NCI-H146 (cell line): ENCODE data around the gene IWS1.
"Not testable (repeated sequence)": the region's sequence is repeated elsewhere in the genome, so short reads cannot be mapped to it uniquely, and the experiment has no call there.

Experiments used
- DNase-seq: peaks from one replicate; lab custom pipeline; 2025; lab: John Stamatoyannopoulos, UW

Gene IWS1

DNA sequence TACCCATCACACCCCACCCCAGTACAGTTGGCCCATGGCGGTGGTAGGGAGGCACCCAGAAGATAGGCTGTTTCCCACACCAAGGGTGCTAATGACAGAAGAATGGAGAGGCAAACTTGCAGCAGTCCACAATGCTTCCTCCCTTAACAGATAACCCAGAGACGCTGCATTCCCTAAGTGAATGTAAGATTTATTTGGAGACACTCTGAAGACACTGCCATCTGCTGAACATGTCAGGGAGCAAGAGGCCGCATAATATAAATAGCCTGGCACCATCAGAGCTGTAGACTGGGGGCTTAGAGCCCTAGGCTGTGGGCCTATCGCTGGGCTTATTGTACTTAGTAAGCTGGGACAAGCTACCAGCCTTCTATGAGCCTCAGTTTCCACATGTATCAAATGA, 2.2 kb upstream of the IWS1 start:
- no peak for DNase-seq

DNA sequence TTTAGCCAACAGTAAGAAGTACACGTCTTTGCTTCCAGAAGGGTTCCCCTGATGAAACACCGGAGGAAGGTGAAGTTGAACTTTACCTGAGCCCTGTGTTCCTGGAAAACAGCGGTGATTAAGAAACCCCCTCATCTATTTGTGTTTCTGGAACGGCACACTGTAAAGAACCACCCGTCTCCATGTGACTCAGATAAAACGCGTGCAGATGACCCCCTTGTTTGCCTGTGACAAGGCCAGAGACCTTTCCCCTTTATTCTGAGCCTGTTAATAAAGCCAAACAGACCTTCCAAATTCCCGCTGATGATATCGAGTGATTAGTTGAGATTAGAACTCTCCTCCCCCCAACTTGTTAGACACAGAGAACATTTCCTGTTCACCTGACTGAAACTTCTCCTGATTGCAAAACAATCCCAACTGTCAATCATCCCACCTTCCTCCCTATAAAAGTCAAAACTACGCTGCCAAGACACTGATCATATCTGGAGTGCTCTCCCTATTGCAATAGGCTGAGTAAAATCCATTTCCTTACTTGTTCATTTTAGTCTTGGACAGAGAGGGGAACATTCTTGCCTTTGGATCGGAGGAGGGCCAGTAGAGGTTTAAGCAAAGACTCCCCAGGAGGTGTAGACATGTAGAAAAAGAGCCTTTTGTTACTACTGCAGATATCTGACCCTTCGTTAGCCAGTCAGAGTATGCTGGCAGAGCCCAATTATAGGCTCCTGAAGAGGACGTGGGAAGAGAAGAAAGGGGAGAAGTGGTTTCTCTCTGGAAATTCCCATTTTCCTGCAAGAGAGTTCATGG, 914 bp upstream of the IWS1 start:
- peak; percentile 71 for DNase-seq

- DNase-seq = peak; percentile 56
Observed at GRCh38 chr2:127525691-127526131, 578 bp downstream of the IWS1 start.

DNA sequence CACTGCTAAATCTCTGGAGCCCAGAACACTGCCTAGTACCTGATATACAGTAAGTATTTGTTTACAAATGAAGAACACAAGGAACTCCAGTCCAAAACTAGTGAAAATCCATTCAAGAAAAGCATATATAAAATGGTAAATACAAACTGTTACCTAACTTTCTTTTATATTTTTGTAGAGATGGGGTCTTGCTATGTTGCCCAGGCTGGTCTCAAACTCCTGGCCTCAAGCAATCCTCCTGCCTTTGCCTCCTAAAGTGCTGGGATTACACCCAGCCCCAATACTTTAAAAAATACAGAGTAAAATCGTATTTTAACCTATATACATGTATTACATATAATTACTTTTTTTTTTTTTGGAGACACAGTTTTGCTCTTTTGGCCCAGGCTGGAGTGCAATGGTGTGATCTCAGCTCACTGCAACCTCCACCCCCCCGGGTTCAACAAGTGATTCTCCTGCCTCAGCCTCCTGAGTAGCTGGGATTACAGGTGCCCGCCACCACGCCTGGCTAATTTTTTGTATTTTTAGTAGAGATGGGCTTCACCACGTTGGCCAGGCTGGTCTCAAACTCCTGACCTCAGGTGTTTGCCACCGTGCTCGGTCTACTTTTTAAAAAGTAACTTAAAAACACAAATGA, 2.0 kb downstream of the IWS1 start:
- not testable (repeated sequence) for DNase-seq

DNA sequence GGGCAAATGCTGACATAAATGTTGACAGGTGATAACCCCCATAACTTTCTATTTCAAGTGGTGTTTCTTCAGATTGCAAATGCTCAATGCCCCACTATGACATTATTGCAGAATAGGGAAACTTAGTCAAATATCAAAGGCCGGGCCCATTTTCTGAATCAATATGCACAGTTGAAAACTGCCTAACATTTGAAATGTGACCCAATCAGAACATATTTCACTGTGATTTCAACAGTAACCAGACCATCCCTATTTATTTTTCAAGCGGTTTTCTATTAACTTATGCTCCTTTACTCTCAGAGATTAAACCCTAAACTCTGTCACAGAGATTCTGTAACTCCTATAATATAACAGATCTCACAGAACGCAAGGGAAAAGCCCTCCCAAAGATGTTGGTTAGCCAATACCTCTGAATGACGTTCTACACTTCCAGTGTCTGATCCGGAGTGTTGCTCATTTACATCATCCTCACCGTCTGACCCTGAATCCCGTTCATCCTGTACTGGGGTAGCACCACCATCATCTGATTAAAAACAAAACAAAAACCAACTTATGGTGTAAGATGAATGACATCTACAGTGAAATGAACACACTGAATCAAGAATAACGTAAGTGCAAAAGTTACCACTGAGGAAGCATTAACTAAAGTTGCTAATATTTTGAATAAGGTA, 2.9 kb downstream of the IWS1 start:
- DNase-seq = no peak

- no peak for DNase-seq
Observed at GRCh38 chr2:127520424-127520823, 5.9 kb downstream of the IWS1 start.

DNA sequence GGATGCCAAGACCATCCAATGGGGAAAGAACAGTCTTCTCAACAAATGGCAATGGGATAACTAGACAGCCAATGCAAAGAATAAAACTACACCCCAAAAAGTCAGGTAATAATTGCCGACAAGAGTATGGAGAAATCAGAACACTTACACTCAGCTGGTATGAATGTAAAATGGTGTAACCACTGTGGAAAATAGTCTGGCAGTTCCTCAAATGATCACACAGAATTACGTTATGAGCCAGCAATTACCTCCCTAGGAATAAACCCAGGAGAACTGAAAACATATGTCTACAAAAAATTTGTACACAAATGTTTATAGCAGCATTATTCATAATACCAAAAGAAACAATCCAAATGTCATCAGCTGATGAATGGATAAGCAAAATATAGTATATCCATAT, 8.8 kb downstream of the IWS1 start:
- no peak for DNase-seq

- no peak for DNase-seq
Observed at GRCh38 chr2:127516041-127516762, 10.1 kb downstream of the IWS1 start.

DNA sequence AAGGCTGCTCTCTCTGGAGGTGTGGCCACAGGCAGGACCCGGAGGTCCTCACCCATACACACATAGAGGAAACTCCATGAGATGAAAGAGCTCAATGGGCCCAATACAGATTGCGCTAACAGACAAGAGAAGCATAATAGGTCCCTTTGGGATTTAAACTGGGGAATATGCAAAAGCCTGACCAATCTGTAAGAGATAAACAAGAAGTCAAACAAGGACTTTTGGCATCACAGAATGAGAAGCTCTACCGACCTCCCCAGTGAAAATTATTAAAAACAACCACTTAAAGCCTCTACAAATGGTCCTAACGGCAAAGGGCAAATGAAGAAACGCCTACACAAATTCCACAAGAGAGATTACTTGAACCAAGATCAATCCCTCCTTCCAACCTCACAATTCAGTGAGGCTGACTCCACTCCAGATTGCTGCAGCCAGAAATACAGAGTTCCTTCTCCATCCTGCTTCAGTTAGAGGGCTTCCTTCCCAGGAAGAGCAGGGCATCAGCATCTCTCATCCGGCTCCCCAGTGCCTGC, 10.8 kb downstream of the IWS1 start:
- DNase-seq = no peak

DNA sequence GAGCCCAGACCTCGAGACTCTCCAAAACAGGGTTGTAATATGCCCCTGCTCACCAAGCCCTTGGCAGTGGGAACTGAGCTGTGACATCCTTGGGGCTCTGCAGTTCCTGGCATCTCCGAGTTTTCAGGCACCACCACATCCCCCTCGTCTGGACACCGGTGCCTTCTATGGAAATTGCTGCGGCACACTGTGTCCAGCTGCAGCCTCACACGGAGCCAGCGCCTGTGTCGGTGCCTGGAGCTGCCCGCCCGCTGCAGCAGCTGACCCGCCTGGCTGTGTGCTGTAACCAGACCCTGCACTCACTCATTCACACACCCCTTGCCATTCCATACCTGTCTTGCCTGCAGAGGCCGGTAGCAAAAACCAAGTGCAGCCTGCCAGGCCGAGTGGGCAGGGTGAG, 11.8 kb downstream of the IWS1 start:
- DNase-seq = no peak

DNA sequence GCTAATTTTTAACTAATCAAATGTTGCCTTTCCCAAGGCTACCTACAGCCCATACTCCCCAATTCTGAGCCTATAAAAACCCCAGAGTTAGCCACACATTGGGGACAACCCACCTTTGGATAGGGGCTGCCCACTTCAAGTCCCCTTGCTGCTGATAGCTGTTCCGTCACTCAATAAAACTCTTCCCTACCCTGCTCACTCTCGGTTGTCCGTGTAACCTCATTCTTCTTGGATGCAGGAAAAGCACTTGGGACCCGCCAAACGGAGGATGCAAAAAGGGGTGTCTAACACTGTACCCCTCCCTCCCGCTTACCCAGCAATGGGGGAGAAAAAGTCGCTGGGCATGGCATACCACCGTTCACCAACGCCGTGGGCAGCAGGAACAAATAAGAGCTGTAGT, 12.2 kb downstream of the IWS1 start:
- DNase-seq = no peak

DNA sequence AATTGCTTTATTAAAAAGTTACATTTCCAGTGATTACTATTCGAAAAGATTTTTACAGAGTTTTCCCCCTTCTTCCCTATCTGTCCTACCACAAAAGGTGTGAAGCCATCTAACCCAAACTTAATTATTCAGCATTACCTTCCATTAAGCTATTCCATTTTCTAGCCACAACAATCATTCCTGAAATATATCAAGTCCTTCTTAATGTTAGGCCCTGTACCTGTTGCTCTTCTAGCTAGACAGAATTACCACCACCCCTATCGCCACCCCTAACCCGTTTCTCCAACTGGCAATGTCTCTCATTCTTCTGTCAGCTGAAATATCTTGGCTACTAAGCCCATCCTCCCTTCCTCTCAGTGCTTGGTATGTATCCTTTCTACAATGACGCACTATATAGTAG, 13.9 kb downstream of the IWS1 start:
- no peak for DNase-seq

GRCh38 chr2:127511917-127512316, 14.4 kb downstream of the IWS1 start:
- no peak for DNase-seq

- DNase-seq = no peak
Observed at GRCh38 chr2:127511090-127511695, 15.1 kb downstream of the IWS1 start.

GRCh38 chr2:127510073-127510472, 16.2 kb downstream of the IWS1 start:
- DNase-seq = no peak

- DNase-seq = no peak
Observed at GRCh38 chr2:127508631-127509034, 17.7 kb downstream of the IWS1 start.

DNA sequence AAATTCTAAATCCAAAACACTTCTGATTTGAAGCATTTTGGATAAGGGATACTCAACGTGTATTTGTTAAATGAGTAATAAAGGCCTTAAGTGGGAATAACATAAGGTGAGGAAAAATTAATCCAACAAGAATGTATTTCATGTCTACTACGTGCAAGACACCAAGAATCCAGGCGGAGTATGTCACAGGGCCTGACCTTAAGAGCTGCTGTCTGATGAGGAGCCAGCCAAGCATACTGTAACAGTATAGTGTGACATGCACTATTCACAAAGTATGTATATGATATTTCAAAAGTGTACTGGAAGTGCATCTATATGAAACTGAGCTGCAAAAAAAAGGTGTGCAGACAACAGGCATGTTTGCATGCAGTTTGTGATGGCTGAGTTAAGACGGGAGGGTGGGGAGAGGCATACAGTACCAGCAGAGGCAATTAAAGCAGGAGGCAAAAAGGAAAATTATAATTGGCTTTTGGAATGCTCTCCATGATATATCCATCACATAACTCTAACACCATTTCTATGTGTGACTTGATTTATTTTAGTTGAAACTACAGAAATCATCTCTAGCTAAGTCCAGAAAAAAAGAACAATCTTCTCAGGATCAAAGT, 18.2 kb downstream of the IWS1 start:
- no peak for DNase-seq

GRCh38 chr2:127506510-127506909, 19.8 kb downstream of the IWS1 start:
- no peak for DNase-seq

GRCh38 chr2:127504552-127505430, 21.5 kb downstream of the IWS1 start:
- DNase-seq = no peak

- no peak for DNase-seq
Observed at GRCh38 chr2:127503491-127503890, 22.8 kb downstream of the IWS1 start.
